K562 (cell line): ENCODE results near the gene PLPP4. TPM values are rescaled to one million over a fixed set of nuclear protein-coding genes. Genes with fewer than 3 reads are reported as not detected.

Experiments
- ATAC-seq: fragments of 200-7000 bp; cut with Tn5 transposase; 3 replicates; pipeline ENCODE4 v1.9.1; 2020; ENCODE audit warnings: moderate library complexity
- BruUV-seq: library from RNA; stranded (reverse); fragments of 400-500 nt; replicated peaks from 2 replicates; lab custom pipeline; 2021; lab: Mats Ljungman, UMichigan
- CTCF ChIA-PET: fragments of 300-600 bp; formaldehyde crosslinking; extraction: SDS; loops from one replicate; lab custom pipeline; 2021; ENCODE audit warnings: low intra/inter-chr PET ratio; lab: Yijun Ruan, JAX
- POLR2A ChIA-PET: fragments of 300-600, 350-650 bp; sonication (Branson Sonifier 250); formaldehyde crosslinking; extraction: SDS; loops from one replicate; lab custom pipeline; 2021; ENCODE audit warnings: antibody characterized with exemption, inconsistent platforms; lab: Yijun Ruan, JAX
- DNase-seq, 4 experiments: peaks; one replicate each; pipeline versions ENCODE4 v3.0.0 to v3.0.0-alpha.2; 2011 to 2018; ENCODE audit warnings: low spot score in 3 of 4, mixed read lengths in 3 of 4; ENCODE audit errors: extremely low read depth in 1 of 4
- FAIRE-seq: peaks from 2 replicates; lab custom pipeline; 2011; peaks lifted over from hg19 to GRCh38; lab: Jason Lieb, UNC
- H2AFZ ChIP-seq: 2 replicates; pipeline ENCODE4 v1.6.0; 2011; ENCODE audit warnings: low read depth, low read length, control low read depth, inconsistent platforms
- H3K27ac ChIP-seq: fragments of 200-600 bp; 3 replicates; pipeline ENCODE4 v1.8.0; 2011; ENCODE audit warnings: low read depth, mild to moderate bottlenecking, control low read depth, inconsistent platforms, low read length, moderate library complexity, mixed read lengths; ENCODE audit errors: extremely low read depth
- H3K27me3 ChIP-seq, 2 experiments: fragments of 300-600 bp in 1 of 2; 2 replicates in 1 of 2; 3 replicates in 1 of 2; pipeline versions ENCODE4 v1.6.0 to v1.8.0; 2011; ENCODE audit warnings: inconsistent platforms in 2 of 2, low read length in 2 of 2, mild to moderate bottlenecking in 1 of 2, mixed read lengths in 1 of 2, moderate library complexity in 1 of 2; ENCODE audit not compliant: control insufficient read depth in 2 of 2, insufficient read depth in 2 of 2
- H3K36me3 ChIP-seq: fragments of 300-600 bp; 3 replicates; pipeline ENCODE4 v1.8.0; 2011; ENCODE audit warnings: mild to moderate bottlenecking, low read length, inconsistent platforms; ENCODE audit not compliant: control insufficient read depth, insufficient read depth
- H3K4me1 ChIP-seq, 2 experiments: fragments of 200-600 bp in 1 of 2; replicated peaks in 1 of 2; 2 replicates in 1 of 2; 3 replicates in 1 of 2; pipeline versions ENCODE4 v1.5.1 to v1.8.0; 2011; ENCODE audit warnings: inconsistent platforms in 2 of 2, low read length in 2 of 2, mild to moderate bottlenecking in 1 of 2, mixed read lengths in 1 of 2, moderate library complexity in 1 of 2; ENCODE audit not compliant: control insufficient read depth in 2 of 2, insufficient read depth in 2 of 2
- H3K4me2 ChIP-seq: 2 replicates; pipeline ENCODE4 v1.6.1; 2011; ENCODE audit warnings: low read length, control low read depth, inconsistent platforms, mixed read lengths; ENCODE audit not compliant: insufficient read depth
- H3K4me3 ChIP-seq: fragments of 200-600 bp; sonication (generic), shearing (Covaris generic); 2 replicates; pipeline ENCODE4 v1.5.1; 2016; ENCODE audit warnings: control low read depth, inconsistent platforms
- H3K79me2 ChIP-seq: fragments of 200-600 bp; 3 replicates; pipeline ENCODE4 v1.8.0; 2011; ENCODE audit warnings: low read length, inconsistent platforms; ENCODE audit not compliant: control insufficient read depth, insufficient read depth
- H3K9ac ChIP-seq, 2 experiments: 2 replicates each; pipeline versions ENCODE4 v1.6.0 to v1.6.1; 2011; ENCODE audit warnings: low read depth in 2 of 2, low read length in 2 of 2, control low read depth in 1 of 2, inconsistent platforms in 1 of 2, mild to moderate bottlenecking in 1 of 2, mixed read lengths in 1 of 2; ENCODE audit not compliant: insufficient read depth in 1 of 2
- H3K9me1 ChIP-seq: one replicate; pipeline ENCODE4 v1.6.0; 2011; ENCODE audit warnings: inconsistent platforms, mild to moderate bottlenecking, low read length, moderate library complexity; ENCODE audit not compliant: control insufficient read depth, insufficient read depth
- H3K9me3 ChIP-seq: replicated peaks from 2 replicates; pipeline ENCODE4 v1.5.1; 2011; ENCODE audit warnings: low read depth, low read length, inconsistent platforms; ENCODE audit not compliant: control insufficient read depth, insufficient read depth
- H4K20me1 ChIP-seq: replicated peaks from 2 replicates; pipeline ENCODE4 v1.6.1; 2011; ENCODE audit warnings: low read length, inconsistent platforms, mixed read lengths; ENCODE audit not compliant: control insufficient read depth, insufficient read depth
- ATF4 ChIP-seq: fragments of 450-650 bp; formaldehyde crosslinking; IDR thresholded peaks from 2 replicates; pipeline ENCODE4 v1.4.0; 2022; ENCODE audit warnings: mild to moderate bottlenecking, moderate library complexity
- CBX5 ChIP-seq: IDR thresholded peaks from 2 replicates; pipeline ENCODE4 v1.6.1; 2014; ENCODE audit warnings: low read depth, borderline replicate concordance
- DDX20 ChIP-seq: fragments of 450-650 bp; IDR thresholded peaks from 2 replicates; pipeline ENCODE4 v1.6.1; 2016; ENCODE audit warnings: missing genetic modification characterization, low read depth, mild to moderate bottlenecking, missing compliant biosample characterization, moderate library complexity
- KDM1A ChIP-seq, 2 experiments: fragments of 450-650 bp; IDR thresholded peaks; 2 replicates each; pipeline ENCODE4 v1.6.1; 2016; ENCODE audit warnings: mild to moderate bottlenecking in 2 of 2
- KHSRP ChIP-seq: fragments of 450-650 bp; IDR thresholded peaks from 2 replicates; pipeline ENCODE4 v1.6.1; 2017
- MYC ChIP-seq, 2 experiments: fragments of 250-450 bp in 1 of 2; sonication (Bioruptor Pico) in 1 of 2; IDR thresholded peaks; 2 replicates each; pipeline versions ENCODE4 v1.5.1 to v1.6.1; 2012 to 2021; ENCODE audit warnings: low read depth in 2 of 2, borderline replicate concordance in 1 of 2, improper control_type of control experiment in 1 of 2, low read length in 1 of 2, mild to moderate bottlenecking in 1 of 2, moderate library complexity in 1 of 2
- PURB ChIP-seq: sonication (generic); formaldehyde crosslinking; IDR thresholded peaks from 2 replicates; pipeline ENCODE4 v1.9.0; 2021; ENCODE audit warnings: low read depth, mild to moderate bottlenecking, missing genetic modification reagents
- TFE3 ChIP-seq: fragments of 450-650 bp; formaldehyde crosslinking; IDR thresholded peaks from 2 replicates; pipeline ENCODE4 v1.4.0; 2020; ENCODE audit warnings: mild to moderate bottlenecking, mixed read lengths
- ZFPM2 ChIP-seq: fragments of 250-450 bp; sonication (Bioruptor Pico); IDR thresholded peaks from 2 replicates; pipeline ENCODE4 v1.5.1; 2022; ENCODE audit warnings: mild to moderate bottlenecking
- ZNF121 ChIP-seq: sonication (generic); formaldehyde crosslinking; conservative IDR thresholded peaks from 2 replicates; pipeline ENCODE4 v1.8.0; 2022; ENCODE audit warnings: missing genetic modification reagents
- ZNF140 ChIP-seq: fragments of 250-450 bp; sonication (Bioruptor Pico); IDR thresholded peaks from 2 replicates; pipeline ENCODE4 v1.8.0; 2021; ENCODE audit warnings: moderate library complexity, mild to moderate bottlenecking, inconsistent platforms
- ZNF436 ChIP-seq: fragments of 250-450, 450-650 bp; sonication (Bioruptor Pico); formaldehyde crosslinking; IDR thresholded peaks from 2 replicates; pipeline ENCODE4 v1.7.0; 2020; ENCODE audit warnings: mild to moderate bottlenecking
- ZNF609 ChIP-seq: sonication (generic); formaldehyde crosslinking; IDR thresholded peaks from 2 replicates; pipeline ENCODE4 v1.8.1; 2023; ENCODE audit warnings: missing genetic modification reagents, mild to moderate bottlenecking, borderline replicate concordance
- WGBS: fragments of 100-300 bp; shearing (Covaris generic); methylation state at CpG from one replicate; pipeline ENCODE4 v1.1.6; 2016; ENCODE audit warnings: low coverage, mixed read lengths; ENCODE audit not compliant: insufficient coverage; ENCODE audit errors: missing lambda C conversion rate; 5-methylcytosine and 5-hydroxymethylcytosine counted together
- in situ Hi-C: fragments of 300-500 bp; cut with MboI; formaldehyde crosslinking; loops from 4 replicates; pipeline ENCODE4 v1.15.0; 2018; ENCODE audit warnings: inconsistent platforms, mixed read lengths
- intact Hi-C: fragments of 100-400 bp; cut with micrococcal nuclease; formaldehyde crosslinking; loops from 2 replicates; pipeline ENCODE4 v1.14.2; 2022
- polyA plus RNA-seq, 8 experiments: library from polyadenylated mRNA; depleted of rRNA in 4 of 8; stranded (reverse) in 5 of 8; unstranded in 3 of 8; fragments of >200 nt; fragmentation: Nextera tagmentation in 2 of 8; fragmentation: Illumina TruSeq in 1 of 8; extraction: Ambion mirVana in 2 of 8; extraction: Trizol in 1 of 8; gene quantifications; 2 replicates each; pipeline versions ENCODE4 v1.2.1 to v1.2.3, GENCODE V29; 2011 to 2014; ENCODE audit warnings: inconsistent platforms in 1 of 8, missing spikeins in 1 of 8
- total RNA-seq, 7 experiments: library from RNA; depleted of rRNA in 6 of 7; stranded (reverse); fragments of >200 nt in 6 of 7; fragmentation: Illumina TruSeq in 2 of 7; extraction: Trizol in 2 of 7; gene quantifications; 2 replicates each; pipeline versions ENCODE4 v1.2.1 to v1.2.3, GENCODE V29; 2011 to 2021; ENCODE audit warnings: low replicate concordance in 1 of 7

The PLPP4 gene
- total and polyA plus RNA-seq, 9 of the 15 experiments (the other 6 are each of a cell fraction or from before 2014, with no cell fraction given): 0.08 TPM; not detected in 8

- no peak for TF ChIP-seq ZNF436 (CRISPR knock-in tag)
Measured at GRCh38 chr10:120424198-120424464, 32.9 kb upstream of the PLPP4 start (continued).

GRCh38 chr10:120426306-120426705 is 30.7 kb upstream of the PLPP4 start:
- no peak overlapping the region for H3K9ac ChIP-seq
- H3K9me1 ChIP-seq: no peaks in the 10 kb centered on the region
- DNase-seq (no peak), FAIRE-seq (no peak), ATAC-seq (no peak)
- H3K4me1 ChIP-seq: no peaks in the 10 kb centered on the region
- H3K4me3 ChIP-seq: no peak overlapping the region
- no peaks in the 10 kb centered on the region; a peak in 1 of 5 replicates for H3K27me3 ChIP-seq
- H4K20me1 ChIP-seq: no peaks in the 10 kb centered on the region
- POLR2A ChIA-PET: no interaction called here
- no peaks in the 10 kb centered on the region for H3K79me2 ChIP-seq
- in situ Hi-C loops: no loop called here
- no TSS peak for BruUV-seq
- no peak overlapping the region for H3K4me2 ChIP-seq
- intact Hi-C loops: loop anchor here (10.0 kb wide), 1 partner anchor 178 kb away; no protein-coding TSS in a partner anchor
- H2AFZ ChIP-seq: no peak overlapping the region
- 0% methylated on average over 3 of the region's 3 CpGs for WGBS
- no peaks in the 10 kb centered on the region for H3K36me3 ChIP-seq
- H3K27ac ChIP-seq: no peak overlapping the region
- H3K9me3 ChIP-seq: no peaks in the 10 kb centered on the region
- CTCF ChIA-PET: no interaction called here
- no peak for TF ChIP-seq ZNF140 (CRISPR knock-in tag)
- TF ChIP-seq CBX5: no peak
- no peak for TF ChIP-seq TFE3 (CRISPR knock-in tag)
- TF ChIP-seq ZNF609 (CRISPR knock-in tag): no peak
- TF ChIP-seq ATF4: no peak
- no peak for TF ChIP-seq KHSRP
- no peak for TF ChIP-seq ZFPM2
- no peak for TF ChIP-seq PURB
- no peak for TF ChIP-seq DDX20 (tag)
- no peak for TF ChIP-seq MYC (IDR thresholded peaks at IDR 0.05; ENCODE audit: low read depth, low read length)
- no peak for TF ChIP-seq MYC (CRISPR knock-in tag; IDR thresholded peaks at IDR 0.05; ENCODE audit: borderline replicate concordance, low read depth)
- no peak for TF ChIP-seq ZNF121 (CRISPR knock-in tag)
- TF ChIP-seq KDM1A (IDR thresholded peaks at IDR 0.05): no peak
